Cardiac fibroblast (primary cell): ENCODE results near the gene NCEH1.
A peak's percentile ranks its signal among the peaks of the same experiment; 100 is the strongest.

Experiments
- DNase-seq, 2 donors: peaks; one replicate each; pipeline versions ENCODE4 v3.0.0 to v3.0.0-alpha.2; 2010; ENCODE audit warnings: low read depth in 2 of 2
- H3K4me3 ChIP-seq, 2 donors: replicated peaks in 1 of 2; 1 replicate in 1 of 2; 2 replicates in 1 of 2; pipeline ENCODE4 v1.5.1; 2011; ENCODE audit warnings: low read depth in 2 of 2, low read length in 2 of 2, mild to moderate bottlenecking in 2 of 2, moderate library complexity in 1 of 2
- CTCF ChIP-seq: IDR thresholded peaks from one replicate; pipeline ENCODE4 v1.5.1; 2011; ENCODE audit warnings: low read depth, mild to moderate bottlenecking, low read length, inconsistent platforms

Gene NCEH1

DNA sequence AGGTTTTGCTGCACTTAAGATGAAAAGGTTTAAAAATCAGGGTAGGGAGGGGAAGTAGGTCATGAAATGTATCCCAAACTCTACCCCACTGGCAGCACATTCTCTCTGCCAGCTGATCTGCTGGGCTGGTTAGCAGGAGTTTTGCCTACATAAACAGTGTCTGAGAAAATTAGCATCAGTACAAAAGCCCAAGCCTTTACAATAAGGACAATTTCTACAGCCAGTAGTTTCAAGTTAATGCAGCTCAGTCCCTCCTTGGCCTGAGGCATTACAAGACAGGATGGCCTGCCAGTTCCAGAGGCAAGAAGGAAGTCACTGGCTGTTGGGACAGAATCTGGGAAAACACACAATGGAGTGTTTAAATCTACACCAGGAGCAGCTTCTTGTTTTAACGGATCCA lies 32.8 kb downstream of the NCEH1 start:
- no peak overlapping the region for H3K4me3 ChIP-seq
- DNase-seq: no peak
- TF ChIP-seq CTCF: no peak

- no peak for TF ChIP-seq CTCF
- DNase-seq: no peak
- no peak overlapping the region for H3K4me3 ChIP-seq
Measured at GRCh38 chr3:172676196-172676922, 34.5 kb downstream of the NCEH1 start.

- H3K4me3 ChIP-seq: no peak overlapping the region
- TF ChIP-seq CTCF: peak; percentile 66
- DNase-seq: peak; percentile 70 to 85
Measured at GRCh38 chr3:172675441-172676193, 35.2 kb downstream of the NCEH1 start.

GRCh38 chr3:172673210-172673679 lies 37.6 kb downstream of the NCEH1 start:
- DNase-seq: peak; percentile 81 to 89
- no peak overlapping the region for H3K4me3 ChIP-seq
- peak; percentile 77 for TF ChIP-seq CTCF

GRCh38 chr3:172669021-172669420 lies 41.8 kb downstream of the NCEH1 start:
- no peak for DNase-seq
- H3K4me3 ChIP-seq: no peak overlapping the region
- no peak for TF ChIP-seq CTCF

DNA sequence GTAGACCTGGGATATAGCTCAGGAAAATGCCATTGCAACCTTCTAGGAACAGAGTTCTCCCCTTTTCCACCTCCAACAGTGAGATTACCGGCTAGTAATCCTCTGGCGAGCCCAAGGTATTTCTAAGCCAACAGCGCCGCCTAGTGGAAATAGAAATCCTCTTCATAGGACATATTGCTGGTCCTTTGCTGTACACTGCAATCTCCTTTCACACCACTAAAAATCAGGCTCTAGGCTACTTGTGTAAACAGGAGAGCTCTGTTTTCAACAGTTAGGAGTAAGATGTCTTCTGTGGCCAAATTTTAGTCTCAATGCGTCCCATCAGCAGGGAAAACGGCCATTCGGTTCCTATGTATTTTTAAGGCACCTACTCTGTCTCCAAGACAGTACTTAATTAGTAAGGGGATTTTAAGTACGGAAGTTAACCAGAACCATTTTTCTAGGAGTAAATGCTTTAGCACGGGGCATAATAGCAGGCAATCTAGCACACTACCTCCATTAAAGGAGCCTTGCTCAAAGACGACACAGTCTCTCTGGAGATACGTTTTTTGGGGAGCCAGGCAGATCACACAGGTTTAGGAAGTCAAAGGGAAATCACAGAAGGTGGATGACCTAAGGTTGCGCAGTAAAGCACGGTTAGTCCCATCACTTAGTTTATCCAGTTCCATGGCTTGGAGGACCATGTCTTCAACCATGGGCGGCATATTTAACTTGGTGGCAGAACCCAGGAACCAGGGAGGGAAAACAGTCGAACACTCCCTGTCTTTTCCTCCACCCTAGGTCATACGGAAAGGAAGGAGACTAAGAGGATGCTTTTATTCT lies 43.8 kb downstream of the NCEH1 start:
- no peak overlapping the region for H3K4me3 ChIP-seq
- DNase-seq: peak; percentile 89 to 93
- TF ChIP-seq CTCF: peak; percentile 74
